A673 (cell line): ENCODE results near the gene NUTM1. TPM values are rescaled to one million over a fixed set of nuclear protein-coding genes. Genes with fewer than 3 reads are reported as not detected.

Experiments used
- BruUV-seq: library from RNA; stranded (reverse); fragments of 400-500 nt; replicated peaks from 2 replicates; lab custom pipeline; 2021; lab: Mats Ljungman, UMichigan
- CTCF ChIA-PET: fragments of 300-600 bp; sonication (Branson Sonifier 250); formaldehyde crosslinking; loops from one replicate; lab custom pipeline; 2022; ENCODE audit warnings: antibody characterized with exemption; lab: Charles Lee
- POLR2A ChIA-PET: fragments of 300-600 bp; sonication (Branson Sonifier 250); formaldehyde crosslinking; loops from one replicate; lab custom pipeline; 2022; ENCODE audit warnings: antibody characterized with exemption; ENCODE audit not compliant: low non-redundant PET; lab: Charles Lee
- DNase-seq: peaks from one replicate; pipeline ENCODE4 v3.0.0-alpha.2; 2015; ENCODE audit warnings: low spot score
- H3K27ac ChIP-seq: fragments of 200-600 bp; sonication (generic); 2 replicates; pipeline ENCODE4 v1.5.1; 2016; ENCODE audit warnings: mixed run types, low read depth, mild to moderate bottlenecking, mixed read lengths, antibody characterized with exemption, low read length; ENCODE audit not compliant: poor library complexity, severe bottlenecking
- H3K27me3 ChIP-seq: fragments of 200-600 bp; sonication (generic); replicated peaks from 2 replicates; pipeline ENCODE4 v1.6.1; 2017; ENCODE audit warnings: mixed run types, low read depth, mild to moderate bottlenecking, mixed read lengths, antibody characterized with exemption, low read length; ENCODE audit not compliant: insufficient read depth, poor library complexity
- H3K36me3 ChIP-seq: fragments of 200-600 bp; sonication (generic); 2 replicates; pipeline ENCODE4 v1.6.1; 2016; ENCODE audit warnings: mixed run types, mild to moderate bottlenecking, mixed read lengths, antibody characterized with exemption, low read length; ENCODE audit not compliant: insufficient read depth, poor library complexity, severe bottlenecking
- H3K4me1 ChIP-seq: fragments of 200-600 bp; sonication (generic); 2 replicates; pipeline ENCODE4 v1.6.1; 2017; ENCODE audit warnings: mixed run types, mild to moderate bottlenecking, mixed read lengths, antibody characterized with exemption, low read length; ENCODE audit not compliant: insufficient read depth, poor library complexity, severe bottlenecking
- H3K4me3 ChIP-seq: fragments of 200-600 bp; sonication (generic); 2 replicates; pipeline ENCODE4 v1.5.1; 2016; ENCODE audit warnings: low read depth, mixed run types, mild to moderate bottlenecking, mixed read lengths, low read length; ENCODE audit not compliant: poor library complexity, severe bottlenecking
- H3K9me3 ChIP-seq: fragments of 200-600 bp; sonication (generic); 2 replicates; pipeline ENCODE4 v1.6.1; 2016; ENCODE audit warnings: mixed run types, low read depth, mild to moderate bottlenecking, mixed read lengths, antibody characterized with exemption, low read length; ENCODE audit not compliant: poor library complexity, severe bottlenecking
- EZH2 ChIP-seq: fragments of 200-600 bp; sonication (generic); IDR thresholded peaks from 2 replicates; pipeline ENCODE4 v1.6.1; 2017; ENCODE audit warnings: borderline replicate concordance, low read depth, mild to moderate bottlenecking, mixed read lengths, antibody characterized with exemption, low read length; ENCODE audit not compliant: poor library complexity, severe bottlenecking
- intact Hi-C: fragments of 100-400 bp; cut with micrococcal nuclease; formaldehyde crosslinking; loops from one replicate; pipeline ENCODE4 v1.10.0; 2022; ENCODE audit not compliant: unreplicated experiment
- total RNA-seq: library from RNA; stranded (reverse); gene quantifications from 2 replicates; pipeline ENCODE4 v1.2.3, GENCODE V29; 2021
- TF ChIP-seq, protein P1 (sequence below): fragments of 300-800, 200-600 bp; sonication (generic); conservative IDR thresholded peaks from 2 replicates; pipeline ENCODE4 v1.5.1; 2017; ENCODE audit warnings: low read depth, mild to moderate bottlenecking, antibody characterized with exemption, low read length, moderate library complexity, mixed read lengths

NUTM1 gene
- total RNA-seq, 1 experiment from 2014 or later: not detected

DNA sequence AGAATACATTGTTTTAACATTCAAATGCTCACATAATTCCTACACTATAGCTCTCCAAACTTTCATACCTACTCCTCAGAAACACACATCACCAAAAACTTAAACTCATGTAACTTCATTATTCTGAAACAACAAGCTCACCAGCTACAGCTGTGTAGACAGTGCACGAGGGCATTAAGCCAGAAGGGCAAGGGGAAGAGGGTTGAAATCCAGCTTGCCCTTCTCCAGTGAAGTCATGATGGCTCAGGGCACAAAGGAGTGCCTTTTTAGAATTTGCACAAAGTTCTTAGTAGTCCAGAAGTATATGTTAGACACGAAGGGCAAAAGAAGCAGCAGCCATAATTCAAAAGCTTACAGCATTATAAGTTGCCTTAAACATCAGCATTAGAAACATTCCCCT lies 14.1 kb upstream of the NUTM1 start:
- intact Hi-C loops: no loop called here
- H3K4me3 ChIP-seq: no peak overlapping the region
- CTCF ChIA-PET: no interaction called here
- H3K27me3 ChIP-seq: no peaks in the 10 kb centered on the region
- BruUV-seq: no TSS peak
- no peaks in the 10 kb centered on the region for H3K4me1 ChIP-seq
- H3K9me3 ChIP-seq: no peaks in the 10 kb centered on the region
- TF ChIP-seq, protein P1, sequence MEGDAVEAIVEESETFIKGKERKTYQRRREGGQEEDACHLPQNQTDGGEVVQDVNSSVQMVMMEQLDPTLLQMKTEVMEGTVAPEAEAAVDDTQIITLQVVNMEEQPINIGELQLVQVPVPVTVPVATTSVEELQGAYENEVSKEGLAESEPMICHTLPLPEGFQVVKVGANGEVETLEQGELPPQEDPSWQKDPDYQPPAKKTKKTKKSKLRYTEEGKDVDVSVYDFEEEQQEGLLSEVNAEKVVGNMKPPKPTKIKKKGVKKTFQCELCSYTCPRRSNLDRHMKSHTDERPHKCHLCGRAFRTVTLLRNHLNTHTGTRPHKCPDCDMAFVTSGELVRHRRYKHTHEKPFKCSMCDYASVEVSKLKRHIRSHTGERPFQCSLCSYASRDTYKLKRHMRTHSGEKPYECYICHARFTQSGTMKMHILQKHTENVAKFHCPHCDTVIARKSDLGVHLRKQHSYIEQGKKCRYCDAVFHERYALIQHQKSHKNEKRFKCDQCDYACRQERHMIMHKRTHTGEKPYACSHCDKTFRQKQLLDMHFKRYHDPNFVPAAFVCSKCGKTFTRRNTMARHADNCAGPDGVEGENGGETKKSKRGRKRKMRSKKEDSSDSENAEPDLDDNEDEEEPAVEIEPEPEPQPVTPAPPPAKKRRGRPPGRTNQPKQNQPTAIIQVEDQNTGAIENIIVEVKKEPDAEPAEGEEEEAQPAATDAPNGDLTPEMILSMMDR: no peak
- TF ChIP-seq EZH2: no peak
- H3K36me3 ChIP-seq: no peaks in the 10 kb centered on the region
- H3K27ac ChIP-seq: no peak overlapping the region
- POLR2A ChIA-PET: interaction anchor here (0.6 kb wide), 1 partner anchor 138 kb away, joined by 4 read pairs; no protein-coding TSS in a partner anchor
- DNase-seq: no peak

DNA sequence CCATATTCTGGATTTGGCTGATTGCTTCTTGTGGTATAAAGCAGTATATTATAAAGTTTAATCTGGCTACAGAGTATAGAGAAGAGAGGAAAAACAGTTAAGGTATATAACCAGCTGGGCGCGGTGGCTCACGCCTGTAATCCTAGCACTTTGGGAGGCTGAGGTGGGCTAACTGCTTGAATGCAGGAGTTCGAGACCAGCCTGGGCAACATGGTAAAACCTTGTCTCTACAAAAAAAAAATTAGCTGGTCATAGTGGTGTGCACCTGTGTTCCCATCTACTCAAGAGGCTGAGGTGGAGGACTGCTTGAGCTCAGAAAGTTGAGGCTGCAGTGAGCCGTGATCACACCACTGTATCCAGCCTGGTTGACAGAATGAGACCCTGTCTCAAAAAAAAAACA lies 12.8 kb upstream of the NUTM1 start:
- ChIA-PET POLR2A (no interaction called here), CTCF (no interaction called here)
- TF ChIP-seq, protein P1: no peak
- TF ChIP-seq EZH2: no peak
- intact Hi-C loops: no loop called here
- no peaks in the 10 kb centered on the region for H3K4me1 ChIP-seq
- no peaks in the 10 kb centered on the region for H3K9me3 ChIP-seq
- BruUV-seq: no TSS peak
- H3K27me3 ChIP-seq: no peaks in the 10 kb centered on the region
- no peaks in the 10 kb centered on the region for H3K36me3 ChIP-seq
- H3K4me3 ChIP-seq: no peak overlapping the region
- no peak overlapping the region for H3K27ac ChIP-seq
- DNase-seq: no peak

DNA sequence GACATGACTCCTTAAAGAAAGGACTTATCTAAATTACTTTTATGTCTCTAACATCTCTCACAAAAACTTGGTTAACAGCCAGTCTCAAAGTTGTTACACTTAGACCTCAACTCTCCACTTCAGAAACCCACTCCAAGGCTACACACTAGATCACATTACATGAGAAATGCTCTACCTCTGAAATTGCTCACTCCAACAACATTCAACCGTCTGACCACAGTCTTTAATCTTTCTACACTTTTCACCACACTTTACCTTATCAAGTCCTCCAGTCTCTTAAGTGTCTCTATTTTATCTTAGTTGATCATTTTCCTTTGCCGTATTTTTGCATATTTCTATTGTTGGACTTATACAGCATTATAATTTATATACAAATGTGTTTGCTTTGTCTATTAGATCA lies 11.3 kb upstream of the NUTM1 start:
- BruUV-seq: no TSS peak
- Histone ChIP-seq H3K36me3 (no peaks in the 10 kb centered on the region), H3K4me3 (no peak overlapping the region), H3K9me3 (no peaks in the 10 kb centered on the region), H3K4me1 (no peaks in the 10 kb centered on the region), H3K27me3 (no peaks in the 10 kb centered on the region), H3K27ac (no peak overlapping the region)
- ChIA-PET POLR2A (no interaction called here), CTCF (interaction anchor here (0.6 kb wide), 1 partner anchor 17 kb away, joined by 4 read pairs; no protein-coding TSS in a partner anchor)
- intact Hi-C loops: no loop called here
- no peak for DNase-seq
- TF ChIP-seq EZH2: no peak
- TF ChIP-seq, protein P1: no peak
